ENCODE data around the gene LARGE1.
A peak's percentile ranks its signal among the peaks of the same experiment; 100 is the strongest.

Gene LARGE1

DNA sequence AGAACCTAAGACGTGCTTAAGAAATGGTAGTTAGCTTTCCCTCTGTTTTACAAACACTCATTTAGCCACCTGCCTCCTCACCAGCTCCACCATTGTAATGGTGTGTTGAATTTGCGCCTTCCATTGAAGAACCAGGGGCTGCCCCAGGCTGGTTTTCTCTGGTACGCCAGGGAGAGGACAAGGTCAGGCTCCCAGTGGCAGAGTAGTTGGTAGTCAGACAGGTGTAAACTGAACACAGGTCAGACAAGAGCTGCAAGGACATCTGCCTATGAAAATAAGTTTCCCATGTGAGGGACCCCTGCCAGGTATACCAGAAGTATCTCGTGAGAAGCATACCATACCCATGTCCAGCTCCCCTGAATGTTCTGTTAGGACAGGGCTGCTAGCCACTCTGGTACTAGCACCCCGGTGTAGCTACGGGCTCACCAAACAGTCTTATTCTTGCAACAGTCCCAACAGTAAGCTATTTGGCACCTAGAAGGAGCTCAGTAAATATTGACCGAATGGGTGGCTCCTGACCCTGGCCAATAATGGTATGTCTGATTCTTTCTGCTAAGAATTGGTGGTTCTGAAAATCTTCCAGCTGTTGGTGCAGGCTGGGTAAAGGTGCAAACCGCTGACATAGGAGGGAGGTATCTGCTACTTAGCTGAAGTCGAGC lies 359.0 kb downstream of the LARGE1 start:
- no peak for FAIRE-seq
- TF ChIP-seq POLR2A (IDR thresholded peaks at IDR 0.05; ENCODE audit: low read depth, low read length): no peak
- DNase-seq (ENCODE audit: insufficient read length, low spot score): no peak

DNA sequence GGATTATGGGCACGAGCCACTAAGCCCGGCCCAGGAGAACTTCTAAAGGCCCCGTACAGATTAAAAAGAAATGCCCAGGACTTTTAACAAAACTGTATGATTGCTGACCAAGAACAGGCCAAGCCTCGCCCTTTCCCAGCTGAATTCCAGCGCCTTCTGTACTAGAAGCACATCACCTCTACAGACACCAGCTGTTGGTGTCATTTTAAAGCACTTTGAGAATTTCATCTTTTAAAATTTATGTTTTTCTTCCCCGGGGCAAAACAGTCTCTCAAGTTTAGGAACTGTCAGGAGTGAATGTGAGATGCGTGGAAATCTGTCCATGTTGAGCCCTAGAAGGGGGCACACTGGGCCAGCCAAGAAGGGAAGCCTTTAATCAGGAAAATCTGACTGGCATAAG lies 362.4 kb downstream of the LARGE1 start:
- TF ChIP-seq POLR2A (IDR thresholded peaks at IDR 0.05; ENCODE audit: low read depth, low read length): no peak
- no peak for DNase-seq (ENCODE audit: insufficient read length, low spot score)
- no peak for FAIRE-seq

DNA sequence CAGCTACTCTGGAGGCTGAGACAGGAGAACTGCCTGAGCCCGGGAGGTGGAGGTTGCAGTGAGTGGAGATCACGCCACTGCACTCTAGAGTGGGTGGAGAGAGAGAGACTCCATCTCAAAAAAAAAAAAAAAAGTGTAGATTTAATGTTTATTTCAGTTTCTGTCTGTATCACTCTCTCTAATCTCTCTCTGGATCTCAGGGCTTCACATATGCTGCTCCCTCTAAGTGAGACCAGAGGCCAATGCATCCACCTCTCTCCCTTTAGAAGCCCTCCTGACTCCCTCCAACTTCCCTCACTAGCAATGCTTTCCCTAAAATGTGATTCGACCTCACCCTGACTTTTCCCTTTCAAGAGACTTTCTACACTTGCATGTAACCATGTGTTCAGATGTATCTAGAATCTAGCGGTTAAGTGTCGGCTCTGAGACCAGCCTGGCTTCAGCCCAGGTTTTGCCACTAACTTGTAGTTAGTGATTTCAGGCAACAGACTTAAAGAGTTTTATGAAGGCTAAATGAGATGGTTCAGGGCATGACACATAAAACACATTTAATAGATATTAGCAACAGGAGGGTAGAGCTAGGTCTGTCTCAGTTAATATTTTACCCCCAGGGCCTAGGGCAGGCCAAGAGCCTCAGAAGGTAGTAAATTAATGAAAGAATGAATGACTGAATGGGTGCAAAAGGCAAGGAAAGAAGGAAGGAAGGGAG lies 364.3 kb downstream of the LARGE1 start:
- FAIRE-seq: no peak
- DNase-seq (ENCODE audit: insufficient read length, low spot score): no peak
- TF ChIP-seq POLR2A (IDR thresholded peaks at IDR 0.05; ENCODE audit: low read depth, low read length): no peak

DNA sequence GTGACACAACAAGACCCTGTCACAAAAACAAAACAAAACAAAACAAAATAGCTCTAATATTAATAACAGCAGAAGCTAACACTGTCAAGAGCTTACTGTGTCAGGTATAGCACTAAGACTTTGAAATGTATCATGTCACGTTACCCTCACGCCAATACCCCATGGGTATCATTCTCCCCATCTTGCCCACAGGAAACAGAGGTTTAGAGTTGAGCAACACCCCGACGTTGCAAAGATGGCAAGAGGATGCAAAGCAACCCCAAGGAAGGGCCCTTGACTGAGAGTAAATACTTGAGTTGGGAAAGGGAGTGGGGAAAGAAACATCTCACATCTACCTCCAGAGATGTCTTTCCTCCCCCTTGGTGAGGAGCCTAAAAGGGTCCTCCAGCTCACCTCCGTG lies 366.8 kb downstream of the LARGE1 start:
- DNase-seq (ENCODE audit: insufficient read length, low spot score) (no peak), FAIRE-seq (no peak)
- no peak for TF ChIP-seq POLR2A (IDR thresholded peaks at IDR 0.05; ENCODE audit: low read depth, low read length)

DNA sequence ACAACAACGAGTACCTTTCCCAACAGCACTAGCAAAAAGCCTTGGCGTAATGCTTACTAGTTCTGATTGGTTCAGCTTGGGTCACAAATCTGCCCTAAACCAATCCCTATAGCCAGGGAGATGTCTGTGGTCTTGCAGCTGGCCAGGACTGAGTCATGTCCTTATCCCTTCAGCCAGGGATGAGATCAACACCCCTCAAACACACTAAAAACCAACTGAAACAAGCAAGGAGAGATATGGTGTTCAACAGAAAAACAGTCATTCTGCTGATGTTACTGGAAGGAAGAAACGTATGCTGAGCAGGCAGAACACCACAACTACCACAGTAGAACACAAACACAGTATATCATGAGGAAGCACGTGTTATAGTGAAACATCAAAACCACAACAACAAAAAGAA lies 375.6 kb downstream of the LARGE1 start:
- FAIRE-seq (peak; percentile 20), DNase-seq (ENCODE audit: insufficient read length, low spot score) (peak; percentile 11)
- TF ChIP-seq POLR2A (IDR thresholded peaks at IDR 0.05; ENCODE audit: low read depth, low read length): no peak

DNA sequence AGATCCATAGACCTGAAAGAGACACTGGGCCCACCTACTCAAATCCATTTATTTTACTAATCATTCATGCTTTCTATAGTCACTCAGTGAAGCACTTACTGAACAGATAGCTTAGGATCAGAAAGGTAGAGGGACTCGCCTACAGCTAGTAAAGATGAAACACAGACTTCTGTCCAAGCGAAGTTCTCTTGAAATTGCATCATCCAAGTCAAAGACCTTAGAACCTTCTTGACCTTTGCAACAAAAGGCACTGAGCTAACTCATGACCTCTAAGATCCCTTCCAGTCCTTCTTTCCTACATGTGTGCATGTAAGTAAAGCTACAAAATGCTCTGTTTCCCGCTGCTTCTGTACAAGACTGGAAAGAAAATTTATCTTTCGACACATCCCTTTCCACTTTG lies 377.6 kb downstream of the LARGE1 start:
- DNase-seq (ENCODE audit: insufficient read length, low spot score) (no peak), FAIRE-seq (no peak)
- no peak for TF ChIP-seq POLR2A (IDR thresholded peaks at IDR 0.05; ENCODE audit: low read depth, low read length)

DNA sequence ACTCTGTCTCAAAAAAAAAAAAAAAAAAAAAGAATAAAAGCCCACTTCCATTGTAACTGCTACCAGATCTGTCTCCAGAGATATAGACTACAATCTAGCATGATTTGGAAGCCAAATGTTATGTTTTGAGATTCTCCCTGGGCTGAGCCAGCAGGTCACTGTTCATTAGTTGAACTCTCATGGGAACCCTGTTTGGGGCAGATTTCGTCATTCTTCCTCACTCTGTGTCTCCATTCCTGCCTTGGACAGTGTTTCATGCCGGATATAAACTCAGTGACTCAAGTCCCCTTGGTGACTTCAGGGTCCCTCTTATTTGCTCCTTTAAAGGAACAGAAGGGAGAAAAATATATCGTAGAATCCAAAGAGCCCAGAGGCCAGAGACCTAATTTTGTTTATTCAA lies 378.1 kb downstream of the LARGE1 start:
- DNase-seq (ENCODE audit: insufficient read length, low spot score) (no peak), FAIRE-seq (no peak)
- TF ChIP-seq POLR2A (IDR thresholded peaks at IDR 0.05; ENCODE audit: low read depth, low read length): no peak

DNA sequence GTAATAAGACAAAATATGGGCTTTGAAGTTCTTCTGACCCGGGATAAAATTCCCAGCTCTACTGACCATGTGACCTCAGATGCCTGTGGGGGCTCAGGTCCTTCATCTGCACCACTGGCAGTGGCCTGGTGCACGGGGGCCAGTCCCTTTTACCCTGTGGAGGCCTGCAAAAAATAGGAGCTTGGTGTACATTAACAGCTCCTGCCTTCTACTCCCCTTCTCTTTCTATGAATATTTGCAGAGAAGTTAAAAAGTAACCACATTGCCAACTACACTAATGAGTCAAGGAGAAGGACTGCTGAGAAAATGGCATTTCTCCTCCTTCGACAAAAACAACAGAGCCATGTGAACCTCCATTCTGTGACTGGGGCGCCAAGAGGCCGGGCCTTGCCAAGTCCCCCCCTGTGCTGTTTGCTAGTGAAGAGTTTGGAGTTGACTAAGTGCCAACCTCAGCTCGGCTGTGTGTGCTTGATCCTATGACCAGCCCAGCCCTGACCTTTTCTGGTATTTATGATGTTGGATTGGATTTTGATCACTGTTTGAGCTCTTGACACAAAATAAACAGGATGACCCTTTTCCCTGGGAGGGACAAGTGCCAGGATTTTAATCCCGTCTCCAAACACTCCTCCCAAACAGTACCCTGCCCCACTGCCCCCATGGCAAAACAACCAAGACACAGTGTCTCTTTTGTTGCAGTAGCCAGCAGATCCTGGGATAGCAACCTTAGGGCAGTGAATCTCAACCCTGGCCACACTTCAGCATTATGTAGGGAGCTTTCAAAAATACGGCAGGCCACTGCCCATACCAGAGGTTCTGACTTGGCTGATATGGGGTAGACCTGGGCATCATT lies 380.1 kb downstream of the LARGE1 start:
- no peak for FAIRE-seq

DNA sequence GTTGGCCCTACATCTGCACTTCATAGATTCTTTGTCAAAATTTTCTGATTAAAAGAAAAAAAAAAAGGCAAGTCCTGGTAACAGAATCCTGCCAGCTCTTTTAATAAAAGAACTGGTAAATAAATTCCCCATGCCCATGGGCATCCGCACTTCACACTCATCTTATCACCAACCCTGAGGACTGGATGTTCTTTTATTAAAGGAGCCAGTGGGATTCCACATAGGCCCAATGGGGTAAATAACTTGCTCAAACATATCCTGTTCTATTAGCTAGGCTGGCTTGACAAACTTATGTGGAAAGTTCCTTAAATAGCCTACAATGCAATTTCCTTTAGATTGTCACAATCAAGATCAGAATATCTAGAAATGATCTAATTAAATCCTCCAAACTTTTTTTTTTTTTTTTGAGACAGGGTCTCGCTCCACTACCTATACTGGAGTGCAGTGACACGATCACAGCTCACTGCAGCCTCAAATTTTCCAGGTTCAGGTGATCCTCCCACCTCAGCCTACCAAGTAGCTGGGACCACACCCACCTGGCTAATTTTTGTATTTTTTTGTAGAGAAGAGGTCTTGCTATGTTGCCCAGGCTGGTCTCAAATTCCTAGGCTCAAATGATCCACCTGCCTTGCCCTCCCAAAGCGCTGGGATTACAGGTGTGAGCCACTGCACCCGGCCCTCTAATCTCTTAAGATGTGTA lies 380.9 kb downstream of the LARGE1 start:
- DNase-seq (ENCODE audit: insufficient read length, low spot score) (no peak), FAIRE-seq (no peak)
- no peak for TF ChIP-seq POLR2A (IDR thresholded peaks at IDR 0.05; ENCODE audit: low read depth, low read length)

More for the DNA sequence above, 380.1 kb downstream of the LARGE1 start:
- no peak for DNase-seq (ENCODE audit: insufficient read length, low spot score)
- no peak for TF ChIP-seq POLR2A (IDR thresholded peaks at IDR 0.05; ENCODE audit: low read depth, low read length)

DNA sequence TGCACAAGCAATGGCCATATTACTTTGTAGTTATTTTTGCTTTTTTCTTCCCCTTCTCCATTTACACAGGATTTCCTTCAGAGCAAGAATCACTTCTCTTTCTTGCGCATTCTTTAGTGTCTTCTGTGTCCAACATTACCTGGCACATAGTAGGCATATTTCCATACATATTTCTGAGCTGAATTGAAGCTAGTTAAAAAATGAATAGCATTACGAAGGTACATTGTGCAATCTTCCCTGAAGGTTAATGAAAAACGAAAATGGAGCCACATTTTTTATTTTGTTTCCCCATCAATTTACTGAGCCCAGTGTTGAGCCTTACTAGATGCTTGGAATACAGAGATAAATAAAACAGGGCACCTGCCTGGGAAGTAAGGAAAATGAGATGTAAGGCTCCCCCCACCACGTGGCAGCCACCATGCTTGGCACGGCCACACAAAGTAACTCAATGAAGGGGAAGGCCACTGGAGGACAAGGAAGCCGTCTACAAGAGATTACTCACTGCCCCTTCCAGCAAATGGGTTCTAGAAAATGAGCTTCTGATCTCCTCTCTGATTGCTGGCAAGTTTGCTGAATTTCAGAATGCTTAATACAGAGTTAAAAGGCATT lies 381.9 kb downstream of the LARGE1 start:
- TF ChIP-seq POLR2A (IDR thresholded peaks at IDR 0.05; ENCODE audit: low read depth, low read length): no peak
- DNase-seq (ENCODE audit: insufficient read length, low spot score): no peak
- FAIRE-seq: no peak

DNA sequence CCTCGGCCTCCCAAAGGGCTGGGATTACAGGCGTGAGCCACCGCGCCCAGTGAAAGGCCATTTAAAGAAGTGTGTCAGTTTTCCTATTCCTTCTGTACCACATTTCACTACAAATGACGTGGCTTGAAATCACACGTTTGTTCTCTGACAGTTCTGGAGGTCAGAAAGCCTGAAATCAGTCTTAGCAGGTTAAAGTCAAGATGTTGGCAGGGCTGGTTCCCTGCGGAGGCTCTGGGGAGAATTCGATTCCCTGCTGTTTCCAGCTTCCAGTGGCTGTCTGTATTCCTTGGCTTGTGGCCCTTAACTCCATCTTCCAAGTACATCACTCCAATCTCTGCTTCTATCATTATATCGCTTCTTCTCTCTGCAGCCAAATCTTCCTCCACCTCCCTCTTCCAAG lies 383.2 kb downstream of the LARGE1 start:
- FAIRE-seq: no peak
- no peak for TF ChIP-seq POLR2A (IDR thresholded peaks at IDR 0.05; ENCODE audit: low read depth, low read length)
- DNase-seq (ENCODE audit: insufficient read length, low spot score): no peak

DNA sequence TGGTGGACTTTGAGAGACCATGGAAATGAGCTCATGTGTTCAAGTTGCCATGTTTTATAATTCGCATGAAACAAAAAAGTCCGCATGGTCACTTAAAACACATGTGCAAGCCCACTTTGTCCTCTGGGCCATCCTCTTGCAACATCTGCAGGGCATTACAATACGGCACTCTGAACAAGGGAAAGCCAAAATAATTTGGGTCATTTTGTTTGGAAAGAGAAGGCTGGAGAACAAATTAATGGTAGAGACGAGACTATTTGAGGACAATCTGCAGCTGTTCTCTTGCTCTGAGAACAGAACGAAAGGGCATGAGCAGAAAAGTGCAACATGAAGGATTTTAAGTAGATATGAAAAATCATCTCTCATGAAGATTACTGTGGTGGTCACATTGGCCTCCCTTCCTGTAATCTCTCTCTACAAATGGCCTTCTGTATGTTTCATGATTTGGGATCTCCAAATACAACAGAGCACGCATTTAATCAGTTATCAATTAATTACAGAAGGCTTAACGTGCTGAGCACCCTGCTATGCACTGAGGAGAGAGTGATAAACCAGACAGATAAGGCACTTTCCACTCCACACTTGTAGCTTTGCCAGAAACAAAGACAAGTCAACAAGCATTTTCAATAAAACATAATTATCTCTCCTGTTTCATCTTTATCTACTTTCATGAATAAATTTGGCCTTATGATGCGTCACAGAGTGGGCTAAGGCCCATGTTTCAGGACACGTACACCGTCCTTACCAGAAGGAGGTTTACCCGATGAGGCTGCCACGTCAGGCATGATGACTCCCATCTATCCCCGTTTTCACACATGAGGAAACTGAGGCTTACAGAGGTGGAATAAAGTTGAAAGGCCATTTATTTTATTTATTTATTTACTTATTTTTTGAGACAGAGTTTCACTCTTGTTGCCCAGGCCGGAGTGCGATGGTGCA lies 384.1 kb downstream of the LARGE1 start:
- DNase-seq (ENCODE audit: insufficient read length, low spot score) (no peak), FAIRE-seq (no peak)
- TF ChIP-seq POLR2A (IDR thresholded peaks at IDR 0.05; ENCODE audit: low read depth, low read length): no peak
